Neural cell (in vitro differentiated cells): ENCODE results near the gene SNX24. TPM values are rescaled to one million over a fixed set of nuclear protein-coding genes. Genes with fewer than 3 reads are reported as not detected.

ENCODE experiments used
- H2AFZ ChIP-seq: fragments of 200-600, 300-800 bp; sonication (generic), shearing (Covaris generic); 2 replicates; pipeline ENCODE4 v1.6.0; 2014; ENCODE audit warnings: low read depth, mild to moderate bottlenecking, antibody characterized with exemption, low read length, moderate library complexity
- H3F3A ChIP-seq: fragments of 200-600 bp; shearing (Covaris generic); 2 replicates; pipeline ENCODE4 v1.6.1; 2016; ENCODE audit warnings: mild to moderate bottlenecking, moderate library complexity, mixed read lengths, antibody characterized with exemption, low read length; ENCODE audit not compliant: insufficient read depth, poor library complexity, severe bottlenecking
- H3K27ac ChIP-seq: fragments of 200-600, 300-800 bp; sonication (generic), shearing (Covaris generic); 2 replicates; pipeline ENCODE4 v1.5.1; 2014; ENCODE audit warnings: mild to moderate bottlenecking, low read length, moderate library complexity
- H3K27me3 ChIP-seq: fragments of 300-800, 200-600 bp; sonication (generic), shearing (Covaris generic); 2 replicates; pipeline ENCODE4 v1.6.0; 2014; ENCODE audit warnings: mild to moderate bottlenecking, low read depth, low read length, moderate library complexity; ENCODE audit not compliant: insufficient read depth
- H3K36me3 ChIP-seq: fragments of 300-800, 200-600 bp; sonication (generic), shearing (Covaris generic); 2 replicates; pipeline ENCODE4 v1.5.1; 2014; ENCODE audit warnings: mild to moderate bottlenecking, antibody characterized with exemption, low read length, moderate library complexity; ENCODE audit not compliant: insufficient read depth
- H3K4me2 ChIP-seq: fragments of 300-800, 200-600 bp; sonication (generic), shearing (Covaris generic); 2 replicates; pipeline ENCODE4 v1.6.0; 2014; ENCODE audit warnings: mild to moderate bottlenecking, low read length
- H3K4me3 ChIP-seq: fragments of 300-800, 200-600 bp; sonication (generic), shearing (Covaris generic); 2 replicates; pipeline ENCODE4 v1.5.1; 2014; ENCODE audit warnings: mild to moderate bottlenecking, low read length, moderate library complexity
- H3K79me2 ChIP-seq: fragments of 200-600 bp; shearing (Covaris generic); replicated peaks from 2 replicates; pipeline ENCODE4 v1.6.0; 2014; ENCODE audit warnings: mild to moderate bottlenecking, low read length, moderate library complexity; ENCODE audit not compliant: insufficient read depth
- H3K9ac ChIP-seq: fragments of 300-800, 200-600 bp; sonication (generic), shearing (Covaris generic); 2 replicates; pipeline ENCODE4 v1.6.1; 2016; ENCODE audit warnings: mild to moderate bottlenecking, low read length, mixed read lengths
- H3K9me2 ChIP-seq: fragments of 200-600 bp; shearing (Covaris generic); 2 replicates; pipeline ENCODE4 v1.6.1; 2016; ENCODE audit warnings: mild to moderate bottlenecking, low read length, mixed read lengths; ENCODE audit not compliant: insufficient read depth
- H3K9me3 ChIP-seq: fragments of 200-600, 300-800 bp; sonication (generic), shearing (Covaris generic); 2 replicates; pipeline ENCODE4 v1.6.1; 2016; ENCODE audit warnings: mild to moderate bottlenecking, mixed run types, low read length, moderate library complexity, mixed read lengths
- H4K20me1 ChIP-seq: fragments of 200-600 bp; shearing (Covaris generic); 2 replicates; pipeline ENCODE4 v1.6.1; 2016; ENCODE audit warnings: mild to moderate bottlenecking, mixed run types; ENCODE audit not compliant: insufficient read depth
- CTCF ChIP-seq: fragments of 450-650 bp; IDR thresholded peaks from 2 replicates; pipeline ENCODE4 v1.5.1; 2014; ENCODE audit warnings: antibody characterized with exemption, mild to moderate bottlenecking, moderate library complexity; ENCODE audit not compliant: poor library complexity, severe bottlenecking
- EP300 ChIP-seq: fragments of 450-650 bp; conservative IDR thresholded peaks from 2 replicates; pipeline ENCODE4 v1.6.1; 2014; ENCODE audit warnings: antibody characterized with exemption, mild to moderate bottlenecking, moderate library complexity; ENCODE audit not compliant: poor library complexity, severe bottlenecking
- EZH2 ChIP-seq: fragments of 200-600, 300-800 bp; shearing (Covaris generic), sonication (generic); IDR thresholded peaks from 2 replicates; pipeline ENCODE4 v1.6.1; 2014; ENCODE audit warnings: antibody characterized with exemption, low read length, borderline replicate concordance, mild to moderate bottlenecking; ENCODE audit not compliant: insufficient read depth, poor library complexity, severe bottlenecking
- MXI1 ChIP-seq: fragments of 450-650 bp; conservative IDR thresholded peaks from 2 replicates; pipeline ENCODE4 v1.6.1; 2014; ENCODE audit warnings: antibody characterized with exemption, mild to moderate bottlenecking; ENCODE audit not compliant: poor library complexity, severe bottlenecking
- POLR2AphosphoS5 ChIP-seq: IDR thresholded peaks from 2 replicates; pipeline ENCODE4 v1.6.1; 2012
- RAD21 ChIP-seq: fragments of 450-650 bp; conservative IDR thresholded peaks from 2 replicates; pipeline ENCODE4 v1.6.1; 2014; ENCODE audit warnings: antibody characterized with exemption, mild to moderate bottlenecking, moderate library complexity
- REST ChIP-seq: IDR thresholded peaks from 2 replicates; pipeline ENCODE4 v1.6.1; 2012; ENCODE audit warnings: borderline replicate concordance
- SMC3 ChIP-seq: fragments of 450-650 bp; conservative IDR thresholded peaks from 2 replicates; pipeline ENCODE4 v1.6.1; 2014; ENCODE audit warnings: antibody characterized with exemption, mild to moderate bottlenecking, moderate library complexity; ENCODE audit not compliant: poor library complexity
- TAF1 ChIP-seq: IDR thresholded peaks from 2 replicates; pipeline ENCODE4 v1.6.1; 2012; ENCODE audit warnings: low read depth
- polyA plus RNA-seq: library from polyadenylated mRNA; depleted of rRNA; stranded (reverse); fragments of >200 nt; gene quantifications from 2 replicates; pipeline ENCODE4 v1.2.3, GENCODE V29; 2014

The SNX24 gene
- polyA plus RNA-seq, 1 donor from 2014 or later = 12.8 TPM

- TF ChIP-seq CTCF = no peak
- peak; percentile 100 for TF ChIP-seq EP300
- TF ChIP-seq POLR2AphosphoS5 = peak; percentile 94
- TF ChIP-seq REST = peak; percentile 40
- H4K20me1 ChIP-seq = no peaks in the 10 kb centered on the region
- H3K4me2 ChIP-seq = peak overlapping the region; percentile 45
- no peaks in the 10 kb centered on the region for H3K9me2 ChIP-seq
- no peak overlapping the region for H2AFZ ChIP-seq
- H3K27ac ChIP-seq = peak overlapping the region; percentile 54
- H3F3A ChIP-seq = peaks cover 9% of the 10 kb centered on the region
- no peaks in the 10 kb centered on the region for H3K36me3 ChIP-seq
- H3K79me2 ChIP-seq = no peaks in the 10 kb centered on the region
- H3K4me3 ChIP-seq = peak overlapping the region; percentile 41
- H3K9me3 ChIP-seq = no peaks in the 10 kb centered on the region
- no peaks in the 10 kb centered on the region for H3K27me3 ChIP-seq
- H3K9ac ChIP-seq = no peak overlapping the region
These were observed 62.7 kb downstream of the SNX24 start for GRCh38 chr5:122908108-122908507.

GRCh38 chr5:122908662-122909061 lies 63.2 kb downstream of the SNX24 start:
- TF ChIP-seq MXI1 = no peak
- TF ChIP-seq POLR2AphosphoS5 = no peak
- TF ChIP-seq RAD21 = no peak
- TF ChIP-seq EP300 = no peak
- no peak for TF ChIP-seq REST
- no peak for TF ChIP-seq CTCF
- no peak for TF ChIP-seq EZH2
- TF ChIP-seq SMC3 = no peak
- no peak for TF ChIP-seq TAF1
- Histone ChIP-seq H3K9me2 (no peaks in the 10 kb centered on the region), H3K9me3 (no peaks in the 10 kb centered on the region), H2AFZ (no peak overlapping the region), H4K20me1 (no peaks in the 10 kb centered on the region), H3K9ac (no peak overlapping the region), H3K79me2 (no peaks in the 10 kb centered on the region), H3K27ac (peak overlapping the region; percentile 14), H3K4me3 (no peak overlapping the region), H3F3A (peaks cover 9% of the 10 kb centered on the region), H3K27me3 (no peaks in the 10 kb centered on the region), H3K4me2 (peak overlapping the region; percentile 45), H3K36me3 (no peaks in the 10 kb centered on the region)
